HG02840 (cell line): ENCODE results near the gene ANKRD53.

ENCODE experiments used
- ATAC-seq: cut with Tn5 transposase; IDR thresholded peaks from one replicate; pipeline ENCODE4 v1.9.1; 2021; ENCODE audit warnings: mild to moderate bottlenecking, moderate library complexity, moderate number of reproducible peaks; ENCODE audit not compliant: unreplicated experiment, low FRiP score

Gene ANKRD53

GRCh38 chr2:70942396-70943204, 35.8 kb upstream of the ANKRD53 start:
- ATAC-seq, result no peak

GRCh38 chr2:70943205-70943871, 35.1 kb upstream of the ANKRD53 start:
- ATAC-seq, result no peak

- no peak for ATAC-seq
These were observed 34.2 kb upstream of the ANKRD53 start for GRCh38 chr2:70944111-70944690.

GRCh38 chr2:70946832-70947442, 31.5 kb upstream of the ANKRD53 start:
- no peak for ATAC-seq

- ATAC-seq, result no peak
These were observed 30.8 kb upstream of the ANKRD53 start for GRCh38 chr2:70947556-70948184.

GRCh38 chr2:70948337-70949003, 30.0 kb upstream of the ANKRD53 start:
- no peak for ATAC-seq

- ATAC-seq, result no peak
These were observed 29.3 kb upstream of the ANKRD53 start for GRCh38 chr2:70949086-70949485.

- ATAC-seq, result no peak
These were observed 23.5 kb upstream of the ANKRD53 start for GRCh38 chr2:70954886-70955285.

GRCh38 chr2:70956141-70956540, 22.3 kb upstream of the ANKRD53 start:
- ATAC-seq, result no peak

GRCh38 chr2:70957798-70958197, 20.6 kb upstream of the ANKRD53 start:
- ATAC-seq, result no peak

- ATAC-seq, result no peak
These were observed 19.7 kb upstream of the ANKRD53 start for GRCh38 chr2:70958759-70959158.

GRCh38 chr2:70959271-70959761, 19.1 kb upstream of the ANKRD53 start:
- no peak for ATAC-seq

- ATAC-seq, result no peak
These were observed 18.3 kb upstream of the ANKRD53 start for GRCh38 chr2:70959851-70960832.

GRCh38 chr2:70960833-70961647, 17.4 kb upstream of the ANKRD53 start:
- ATAC-seq, result no peak

- no peak for ATAC-seq
These were observed 16.8 kb upstream of the ANKRD53 start for GRCh38 chr2:70961648-70961994.

GRCh38 chr2:70962211-70962884, 16.1 kb upstream of the ANKRD53 start:
- ATAC-seq, result no peak
